ENCODE measurements around the gene L1TD1.
"Not testable (repeated sequence)": the region's sequence is repeated elsewhere in the genome, so short reads cannot be mapped to it uniquely, and the experiment has no call there.

The L1TD1 gene

GRCh38 chr1:62183164-62184020 lies 11.3 kb upstream of the L1TD1 start:
- H3K79me2 ChIP-seq (ENCODE audit: control insufficient read depth, low read length); H3K4me3 ChIP-seq (ENCODE audit: low read length); H4K20me1 ChIP-seq (ENCODE audit: control insufficient read depth, insufficient read depth, low read depth, low read length); H3K36me3 ChIP-seq (ENCODE audit: control insufficient read depth, low read length); H3K4me2 ChIP-seq (ENCODE audit: low read length); H3K27ac ChIP-seq (ENCODE audit: low read depth, low read length); H3K27me3 ChIP-seq (ENCODE audit: control insufficient read depth, low read length); H3K9me2 ChIP-seq (replicated peaks; ENCODE audit: control insufficient read depth, low read length); H3K4me1 ChIP-seq (ENCODE audit: control insufficient read depth, low read length); H3F3A ChIP-seq (ENCODE audit: control insufficient read depth, insufficient read depth); H3K9me3 ChIP-seq (ENCODE audit: control insufficient read depth, insufficient read depth, low read length): not testable (repeated sequence)

- Histone ChIP-seq H3K9me3 (ENCODE audit: control insufficient read depth, insufficient read depth, low read length) (no peaks in the 10 kb centered on the region), H3K27ac (ENCODE audit: low read depth, low read length) (no peak overlapping the region), H3K27me3 (ENCODE audit: control insufficient read depth, low read length) (0 out of 2 replicates have a peak, but pooled peaks cover 4% of the 10 kb centered on the region), H3K36me3 (ENCODE audit: control insufficient read depth, low read length) (no peaks in the 10 kb centered on the region), H3F3A (ENCODE audit: control insufficient read depth, insufficient read depth) (no peaks in the 10 kb centered on the region), H3K4me3 (ENCODE audit: low read length) (no peak overlapping the region), H3K4me1 (ENCODE audit: control insufficient read depth, low read length) (no peaks in the 10 kb centered on the region), H3K9me2 (replicated peaks; ENCODE audit: control insufficient read depth, low read length) (no peaks in the 10 kb centered on the region), H4K20me1 (ENCODE audit: control insufficient read depth, insufficient read depth, low read depth, low read length) (no peaks in the 10 kb centered on the region), H3K4me2 (ENCODE audit: low read length) (no peak overlapping the region), H3K79me2 (ENCODE audit: control insufficient read depth, low read length) (no peaks in the 10 kb centered on the region)
- TF ChIP-seq CTCF (IDR thresholded peaks at IDR 0.05; ENCODE audit: low read depth, low read length, poor library complexity, severe bottlenecking): no peak
These were observed 10.3 kb upstream of the L1TD1 start for GRCh38 chr1:62184336-62184735.

- H3K4me1 ChIP-seq (ENCODE audit: control insufficient read depth, low read length): not testable (repeated sequence)
These were observed 9.4 kb upstream of the L1TD1 start for GRCh38 chr1:62185233-62185632.

GRCh38 chr1:62185677-62186076 lies 9.0 kb upstream of the L1TD1 start:
- TF ChIP-seq CTCF (IDR thresholded peaks at IDR 0.05; ENCODE audit: low read depth, low read length, poor library complexity, severe bottlenecking) (no peak), EZH2phosphoT487 (IDR thresholded peaks at IDR 0.05; ENCODE audit: borderline replicate concordance, low read length) (no peak)
- H3K36me3 ChIP-seq (ENCODE audit: control insufficient read depth, low read length): no peaks in the 10 kb centered on the region
- no peaks in the 10 kb centered on the region for H4K20me1 ChIP-seq (ENCODE audit: control insufficient read depth, insufficient read depth, low read depth, low read length)
- H3K4me1 ChIP-seq (ENCODE audit: control insufficient read depth, low read length): no peaks in the 10 kb centered on the region
- no peaks in the 10 kb centered on the region for H3K79me2 ChIP-seq (ENCODE audit: control insufficient read depth, low read length)
- no peaks in the 10 kb centered on the region for H3F3A ChIP-seq (ENCODE audit: control insufficient read depth, insufficient read depth)
- H3K4me3 ChIP-seq (ENCODE audit: low read length): no peak overlapping the region
- H3K27me3 ChIP-seq (ENCODE audit: control insufficient read depth, low read length): 0 out of 2 replicates have a peak, but pooled peaks cover 4% of the 10 kb centered on the region
- no peak overlapping the region for H3K27ac ChIP-seq (ENCODE audit: low read depth, low read length)
- no peaks in the 10 kb centered on the region for H3K9me3 ChIP-seq (ENCODE audit: control insufficient read depth, insufficient read depth, low read length)
- H3K9me2 ChIP-seq (replicated peaks; ENCODE audit: control insufficient read depth, low read length): no peaks in the 10 kb centered on the region
- no peak overlapping the region for H3K4me2 ChIP-seq (ENCODE audit: low read length)

More at GRCh38 chr1:62185233-62185632, 9.4 kb upstream of the L1TD1 start:
- H3K4me3 ChIP-seq (ENCODE audit: low read length); H3K4me2 ChIP-seq (ENCODE audit: low read length); H3K79me2 ChIP-seq (ENCODE audit: control insufficient read depth, low read length); H3K27me3 ChIP-seq (ENCODE audit: control insufficient read depth, low read length); H3K9me2 ChIP-seq (replicated peaks; ENCODE audit: control insufficient read depth, low read length); H4K20me1 ChIP-seq (ENCODE audit: control insufficient read depth, insufficient read depth, low read depth, low read length); H3K27ac ChIP-seq (ENCODE audit: low read depth, low read length); H3K36me3 ChIP-seq (ENCODE audit: control insufficient read depth, low read length); H3K9me3 ChIP-seq (ENCODE audit: control insufficient read depth, insufficient read depth, low read length); H3F3A ChIP-seq (ENCODE audit: control insufficient read depth, insufficient read depth): not testable (repeated sequence)

Data from DOHH2 (cell line).